Measurements from ENCODE around the gene LYG2.
"Not testable (repeated sequence)": the region's sequence is repeated elsewhere in the genome, so short reads cannot be mapped to it uniquely, and the experiment has no call there.

Gene LYG2

GRCh38 chr2:99198103-99198841 lies 57.2 kb downstream of the LYG2 start:
- Histone ChIP-seq H3K27me3 (replicated peaks; ENCODE audit: control insufficient read depth, insufficient read depth, low read length) (no peaks in the 10 kb centered on the region), H3K36me3 (ENCODE audit: control insufficient read depth, insufficient read depth, low read length) (peaks cover 6% of the 10 kb centered on the region), H3K4me3 (replicated peaks; ENCODE audit: low read depth, low read length) (no peak overlapping the region)
- no peak for DNase-seq (ENCODE audit: extremely low read depth, insufficient read length)
- no peak for TF ChIP-seq CTCF (IDR thresholded peaks at IDR 0.05; ENCODE audit: insufficient read depth, low read length, poor library complexity, severe bottlenecking)

- H3K36me3 ChIP-seq (ENCODE audit: control insufficient read depth, insufficient read depth, low read length), result not testable (repeated sequence)
Measured at GRCh38 chr2:99192364-99192763, 63.1 kb downstream of the LYG2 start.

More at GRCh38 chr2:99192364-99192763, 63.1 kb downstream of the LYG2 start:
- not testable (repeated sequence) for H3K4me3 ChIP-seq (replicated peaks; ENCODE audit: low read depth, low read length); DNase-seq (ENCODE audit: extremely low read depth, insufficient read length); H3K27me3 ChIP-seq (replicated peaks; ENCODE audit: control insufficient read depth, insufficient read depth, low read length)
